ENCODE measurements around the gene ALDH1L2. TPM values are rescaled to one million over a fixed set of nuclear protein-coding genes. Genes with fewer than 3 reads are reported as not detected.

The ALDH1L2 gene
- total and polyA plus RNA-seq, 2 experiments from 2014 or later, result 6.5 to 16.2 TPM

DNA sequence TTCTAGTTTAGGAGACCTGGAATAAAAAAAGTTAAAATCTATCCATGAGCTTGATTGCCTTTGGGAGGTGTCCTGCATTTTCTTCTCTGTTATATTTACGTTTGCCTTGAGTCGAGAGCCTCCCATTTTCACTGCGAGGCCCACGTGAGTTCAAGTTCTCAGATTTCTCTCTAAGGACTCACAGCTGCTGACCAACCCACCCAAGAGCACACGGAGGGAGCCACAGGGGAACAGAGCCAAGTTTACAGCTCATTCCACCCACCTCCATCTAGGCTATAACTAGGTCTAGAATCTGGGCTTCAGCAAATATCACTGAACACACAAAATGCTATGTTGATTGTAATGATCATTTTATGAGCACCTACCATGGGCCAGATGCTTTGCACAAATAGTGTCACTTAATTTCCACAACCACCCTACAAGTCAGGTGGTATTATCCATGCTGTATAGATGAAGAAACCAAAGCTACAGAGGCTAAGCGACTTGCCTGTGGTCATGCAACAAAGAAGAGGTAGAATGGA is 16.7 kb downstream of the ALDH1L2 start:
- H3K9me3 ChIP-seq (ENCODE audit: low read depth), result no peaks in the 10 kb centered on the region
- no peaks in the 10 kb centered on the region for H4K20me1 ChIP-seq (ENCODE audit: insufficient read depth, poor library complexity, severe bottlenecking)
- no peak overlapping the region for H2AFZ ChIP-seq
- TF ChIP-seq EZH2 (IDR thresholded peaks at IDR 0.05; ENCODE audit: borderline replicate concordance), result no peak
- TF ChIP-seq CTCF (IDR thresholded peaks at IDR 0.05; ENCODE audit: poor library complexity), result no peak
- TF ChIP-seq EZH2phosphoT487 (IDR thresholded peaks at IDR 0.05; ENCODE audit: low read depth, severe bottlenecking, unreplicated experiment), result no peak
- DNase-seq (ENCODE audit: low spot score), result no peak
- no peaks in the 10 kb centered on the region for H3K36me3 ChIP-seq (replicated peaks; ENCODE audit: insufficient read depth, low read depth)
- no peak overlapping the region for H3K4me2 ChIP-seq
- no peak overlapping the region for H3K27ac ChIP-seq
- H3K27me3 ChIP-seq, result no peaks in the 10 kb centered on the region
- no peaks in the 10 kb centered on the region for H3K79me2 ChIP-seq
- H3K4me1 ChIP-seq (ENCODE audit: insufficient read depth), result peaks cover 11% of the 10 kb centered on the region
- H3K4me3 ChIP-seq, result no peak overlapping the region
- no peaks in the 10 kb centered on the region for H3K9me2 ChIP-seq (replicated peaks; ENCODE audit: insufficient read depth)
- WGBS (ENCODE audit: low lambda C conversion rate, missing lambda C conversion rate), result 49% methylated on average over 6 of the region's 6 CpGs

GRCh38 chr12:105064564-105065178 is 19.6 kb downstream of the ALDH1L2 start:
- H3K4me1 ChIP-seq (ENCODE audit: insufficient read depth), result peaks cover 11% of the 10 kb centered on the region
- no peak for TF ChIP-seq EZH2 (IDR thresholded peaks at IDR 0.05; ENCODE audit: borderline replicate concordance)
- TF ChIP-seq EZH2phosphoT487 (IDR thresholded peaks at IDR 0.05; ENCODE audit: low read depth, severe bottlenecking, unreplicated experiment), result no peak
- no peak for TF ChIP-seq CTCF (IDR thresholded peaks at IDR 0.05; ENCODE audit: poor library complexity)
- no peaks in the 10 kb centered on the region for H3K79me2 ChIP-seq
- H3K4me2 ChIP-seq, result peak overlapping the region; percentile 21
- no peak overlapping the region for H2AFZ ChIP-seq
- WGBS (ENCODE audit: low lambda C conversion rate, missing lambda C conversion rate), result 52% methylated on average over 7 of the region's 7 CpGs
- no peaks in the 10 kb centered on the region for H4K20me1 ChIP-seq (ENCODE audit: insufficient read depth, poor library complexity, severe bottlenecking)
- no peaks in the 10 kb centered on the region for H3K9me2 ChIP-seq (replicated peaks; ENCODE audit: insufficient read depth)
- no peaks in the 10 kb centered on the region for H3K36me3 ChIP-seq (replicated peaks; ENCODE audit: insufficient read depth, low read depth)
- peak; percentile 37 for DNase-seq (ENCODE audit: low spot score)
- H3K4me3 ChIP-seq, result no peak overlapping the region
- no peaks in the 10 kb centered on the region for H3K27me3 ChIP-seq
- no peak overlapping the region for H3K27ac ChIP-seq
- H3K9me3 ChIP-seq (ENCODE audit: low read depth), result no peaks in the 10 kb centered on the region

DNA sequence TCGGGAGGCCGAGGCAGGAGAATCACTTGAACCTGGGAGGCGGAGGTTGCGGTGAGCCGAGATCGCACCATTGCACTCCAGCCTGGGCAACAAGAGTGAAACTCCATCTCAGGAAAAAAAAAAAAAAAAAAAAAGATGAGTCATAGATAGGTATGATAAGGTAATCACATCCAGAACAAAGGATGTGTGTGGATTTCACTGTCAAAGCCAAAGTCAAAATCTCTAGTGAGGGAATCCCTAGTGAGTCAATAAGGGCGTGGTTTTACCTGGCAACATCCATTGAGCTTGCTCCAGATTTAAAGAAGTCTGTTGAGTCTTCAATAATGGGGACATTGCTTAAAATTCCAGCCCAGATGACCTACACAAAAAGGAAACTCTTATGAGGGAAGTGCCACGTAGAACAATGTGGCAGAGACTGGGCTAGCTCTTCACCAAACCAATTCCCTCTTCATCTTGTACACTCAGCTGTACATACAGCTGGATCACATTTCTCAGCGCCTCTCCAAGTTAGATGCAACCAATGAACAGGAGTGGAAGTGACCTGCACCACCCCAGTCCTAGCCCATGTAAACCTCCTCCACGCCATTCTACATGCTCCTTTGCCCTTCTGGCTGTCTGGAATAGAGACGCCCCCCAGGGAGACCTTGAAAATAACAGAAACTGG is 23.4 kb downstream of the ALDH1L2 start:
- WGBS (ENCODE audit: low lambda C conversion rate, missing lambda C conversion rate), result 84% methylated on average over 11 of the region's 11 CpGs
- no peak overlapping the region for H3K27ac ChIP-seq
- DNase-seq (ENCODE audit: low spot score), result no peak
- H3K4me2 ChIP-seq, result no peak overlapping the region
- H3K36me3 ChIP-seq (replicated peaks; ENCODE audit: insufficient read depth, low read depth), result no peaks in the 10 kb centered on the region
- no peaks in the 10 kb centered on the region for H4K20me1 ChIP-seq (ENCODE audit: insufficient read depth, poor library complexity, severe bottlenecking)
- TF ChIP-seq CTCF (IDR thresholded peaks at IDR 0.05; ENCODE audit: poor library complexity) (no peak), EZH2 (IDR thresholded peaks at IDR 0.05; ENCODE audit: borderline replicate concordance) (no peak), EZH2phosphoT487 (IDR thresholded peaks at IDR 0.05; ENCODE audit: low read depth, severe bottlenecking, unreplicated experiment) (no peak)
- H3K9me2 ChIP-seq (replicated peaks; ENCODE audit: insufficient read depth), result no peaks in the 10 kb centered on the region
- H3K4me1 ChIP-seq (ENCODE audit: insufficient read depth), result peaks cover 11% of the 10 kb centered on the region
- H3K79me2 ChIP-seq, result no peaks in the 10 kb centered on the region
- peaks cover 5% of the 10 kb centered on the region for H3K9me3 ChIP-seq (ENCODE audit: low read depth)
- no peak overlapping the region for H2AFZ ChIP-seq
- H3K4me3 ChIP-seq, result no peak overlapping the region
- H3K27me3 ChIP-seq, result no peaks in the 10 kb centered on the region
